Esophagus muscularis mucosa (tissue), 3 donors: Measurements from ENCODE around the gene ZFPM1.

Experiments used
- CTCF ChIP-seq, 3 experiments: fragments of 200-600 bp in 2 of 3; fragments of 450-650 bp in 1 of 3; sonication (generic) in 2 of 3; IDR thresholded peaks; one replicate each; pipeline ENCODE4 v1.5.1; 2017 to 2019; ENCODE audit warnings: antibody characterized with exemption in 3 of 3, mild to moderate bottlenecking in 2 of 3, moderate library complexity in 1 of 3
- POLR2A ChIP-seq: fragments of 450-650 bp; IDR thresholded peaks from one replicate; pipeline ENCODE4 v1.6.1; 2017; ENCODE audit warnings: antibody characterized with exemption, moderate library complexity, mild to moderate bottlenecking, low read depth
- POLR2AphosphoS5 ChIP-seq, 2 donors: sonication (generic); formaldehyde crosslinking; IDR thresholded peaks; one replicate each; pipeline ENCODE4 v1.6.1; 2017; ENCODE audit warnings: antibody characterized with exemption in 2 of 2

GRCh38 chr16:88524274-88524972 is 71.3 kb downstream of the ZFPM1 start:
- TF ChIP-seq CTCF (IDR thresholded peaks at IDR 0.05) (no peak), POLR2AphosphoS5 (IDR thresholded peaks at IDR 0.05) (no peak), POLR2A (no peak)
